Measurements from ENCODE around the gene IRX2. TPM values are rescaled to one million over a fixed set of nuclear protein-coding genes. Genes with fewer than 3 reads are reported as not detected.

The IRX2 gene
- total RNA-seq, 4 donors from 2014 or later: 24.3 to 41.1 (median 32.7) TPM

DNA sequence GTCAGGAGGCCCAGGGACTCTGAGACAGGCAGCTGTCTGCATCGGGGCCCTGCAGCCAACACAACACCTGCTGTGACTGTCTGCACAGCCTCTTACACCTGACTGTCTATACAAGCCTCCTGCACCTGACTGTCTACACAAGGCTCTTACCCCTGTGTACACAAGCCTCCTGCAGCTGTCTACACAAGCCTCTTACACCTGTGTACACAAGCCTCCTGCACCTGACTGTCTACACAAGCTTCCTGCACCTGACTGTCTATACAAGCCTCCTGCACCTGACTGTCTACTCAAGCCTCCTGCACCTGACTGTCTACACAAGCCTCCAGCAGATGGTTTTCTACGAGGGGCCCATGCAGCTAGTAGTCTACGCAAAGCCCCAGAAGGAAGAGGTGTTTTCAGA is 18.6 kb downstream of the IRX2 start:
- no peak for DNase-seq (ENCODE audit: low spot score in 2 of 2)
- Histone ChIP-seq H3K36me3 (no peaks in the 10 kb centered on the region), H3K4me1 (no peaks in the 10 kb centered on the region), H3K27ac (no peak overlapping the region), H3K27me3 (peaks cover 7% of the 10 kb centered on the region), H3K9me3 (no peaks in the 10 kb centered on the region), H3K4me3 (no peak overlapping the region)
- TF ChIP-seq POLR2A (IDR thresholded peaks at IDR 0.05) (no peak), POLR2AphosphoS5 (IDR thresholded peaks at IDR 0.05) (no peak), EP300 (IDR thresholded peaks at IDR 0.05) (no peak)
- TF ChIP-seq, protein P1, sequence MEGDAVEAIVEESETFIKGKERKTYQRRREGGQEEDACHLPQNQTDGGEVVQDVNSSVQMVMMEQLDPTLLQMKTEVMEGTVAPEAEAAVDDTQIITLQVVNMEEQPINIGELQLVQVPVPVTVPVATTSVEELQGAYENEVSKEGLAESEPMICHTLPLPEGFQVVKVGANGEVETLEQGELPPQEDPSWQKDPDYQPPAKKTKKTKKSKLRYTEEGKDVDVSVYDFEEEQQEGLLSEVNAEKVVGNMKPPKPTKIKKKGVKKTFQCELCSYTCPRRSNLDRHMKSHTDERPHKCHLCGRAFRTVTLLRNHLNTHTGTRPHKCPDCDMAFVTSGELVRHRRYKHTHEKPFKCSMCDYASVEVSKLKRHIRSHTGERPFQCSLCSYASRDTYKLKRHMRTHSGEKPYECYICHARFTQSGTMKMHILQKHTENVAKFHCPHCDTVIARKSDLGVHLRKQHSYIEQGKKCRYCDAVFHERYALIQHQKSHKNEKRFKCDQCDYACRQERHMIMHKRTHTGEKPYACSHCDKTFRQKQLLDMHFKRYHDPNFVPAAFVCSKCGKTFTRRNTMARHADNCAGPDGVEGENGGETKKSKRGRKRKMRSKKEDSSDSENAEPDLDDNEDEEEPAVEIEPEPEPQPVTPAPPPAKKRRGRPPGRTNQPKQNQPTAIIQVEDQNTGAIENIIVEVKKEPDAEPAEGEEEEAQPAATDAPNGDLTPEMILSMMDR (IDR thresholded peaks at IDR 0.05): no peak
- WGBS: 87% methylated on average over 3 of the region's 3 CpGs

DNA sequence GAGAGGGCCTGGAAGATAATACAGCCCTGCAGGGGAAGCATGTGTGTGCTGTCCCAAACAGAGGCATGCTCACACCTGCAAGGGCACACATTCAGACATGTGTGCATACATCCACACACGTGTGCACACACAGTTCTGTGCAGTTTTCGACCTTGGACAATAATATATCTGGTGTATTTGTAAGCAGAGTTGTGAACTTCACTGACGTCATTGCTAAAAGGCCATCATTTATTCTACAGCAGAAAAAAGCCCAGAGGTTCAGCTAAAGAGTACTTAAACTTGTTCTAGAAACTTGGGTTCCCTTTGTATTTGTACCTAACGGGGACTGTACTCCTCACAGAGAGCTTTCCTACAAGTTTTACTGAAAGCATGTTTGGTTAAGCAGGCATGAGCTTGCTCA is 19.5 kb downstream of the IRX2 start:
- Histone ChIP-seq H3K9me3 (no peaks in the 10 kb centered on the region), H3K4me1 (no peaks in the 10 kb centered on the region), H3K27ac (no peak overlapping the region), H3K4me3 (no peak overlapping the region), H3K27me3 (no peaks in the 10 kb centered on the region), H3K36me3 (no peaks in the 10 kb centered on the region)
- 90% methylated on average over 4 of the region's 4 CpGs for WGBS
- DNase-seq (ENCODE audit: low spot score in 2 of 2): no peak
- TF ChIP-seq POLR2AphosphoS5 (IDR thresholded peaks at IDR 0.05) (no peak), EP300 (IDR thresholded peaks at IDR 0.05) (no peak), POLR2A (IDR thresholded peaks at IDR 0.05) (no peak)
- TF ChIP-seq, protein P1 (IDR thresholded peaks at IDR 0.05): no peak

DNA sequence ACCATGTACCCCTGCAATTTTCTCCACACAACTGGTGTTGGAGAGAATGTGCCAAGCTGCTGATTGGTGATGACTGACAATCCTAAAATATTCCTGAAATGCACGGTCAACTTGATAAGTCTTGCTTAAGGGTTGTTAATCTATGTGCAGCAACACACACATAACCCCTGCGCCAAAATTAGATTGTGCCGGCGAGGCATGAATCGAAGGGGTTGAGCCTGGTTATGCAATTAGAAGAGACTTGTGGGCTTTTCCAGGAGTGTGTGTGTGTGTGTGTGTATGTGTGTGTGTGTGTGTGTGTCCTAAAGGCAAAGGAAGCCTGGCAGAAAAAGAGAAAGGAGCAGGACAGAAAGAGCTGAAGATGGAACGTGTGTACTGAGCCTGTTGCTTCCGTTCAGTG is 22.3 kb downstream of the IRX2 start:
- no peaks in the 10 kb centered on the region for H3K9me3 ChIP-seq
- H3K4me1 ChIP-seq: no peaks in the 10 kb centered on the region
- H3K27me3 ChIP-seq: no peaks in the 10 kb centered on the region
- H3K27ac ChIP-seq: no peak overlapping the region
- H3K4me3 ChIP-seq: no peak overlapping the region
- DNase-seq (ENCODE audit: low spot score in 2 of 2): no peak
- H3K36me3 ChIP-seq: no peaks in the 10 kb centered on the region
- 71% methylated on average over 7 of the region's 7 CpGs for WGBS
- TF ChIP-seq, protein P1 (IDR thresholded peaks at IDR 0.05): no peak
- TF ChIP-seq POLR2AphosphoS5 (IDR thresholded peaks at IDR 0.05) (no peak), EP300 (IDR thresholded peaks at IDR 0.05) (no peak), POLR2A (IDR thresholded peaks at IDR 0.05) (no peak)

DNA sequence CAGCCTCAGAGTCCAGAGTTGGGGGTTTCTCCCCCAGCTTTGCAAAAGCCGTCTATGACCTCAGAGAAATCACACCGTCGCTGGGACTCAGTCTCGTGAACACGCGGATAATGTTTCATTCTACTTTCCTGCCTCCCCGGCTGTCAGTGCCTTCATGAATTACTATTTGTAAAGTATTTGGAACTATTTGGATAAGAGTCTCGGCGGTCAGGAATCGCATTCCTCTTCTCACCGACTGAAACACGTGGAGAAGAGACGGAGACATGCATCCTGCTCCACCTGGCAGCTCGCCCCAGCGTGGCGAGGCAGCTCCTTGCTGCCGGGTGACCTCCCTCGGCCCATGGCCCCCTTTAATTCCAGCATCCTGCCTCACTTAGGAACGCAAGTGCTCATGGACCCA is 23.9 kb downstream of the IRX2 start:
- DNase-seq (ENCODE audit: low spot score in 2 of 2): no peak
- WGBS: 91% methylated on average over 19 of the region's 19 CpGs

DNA sequence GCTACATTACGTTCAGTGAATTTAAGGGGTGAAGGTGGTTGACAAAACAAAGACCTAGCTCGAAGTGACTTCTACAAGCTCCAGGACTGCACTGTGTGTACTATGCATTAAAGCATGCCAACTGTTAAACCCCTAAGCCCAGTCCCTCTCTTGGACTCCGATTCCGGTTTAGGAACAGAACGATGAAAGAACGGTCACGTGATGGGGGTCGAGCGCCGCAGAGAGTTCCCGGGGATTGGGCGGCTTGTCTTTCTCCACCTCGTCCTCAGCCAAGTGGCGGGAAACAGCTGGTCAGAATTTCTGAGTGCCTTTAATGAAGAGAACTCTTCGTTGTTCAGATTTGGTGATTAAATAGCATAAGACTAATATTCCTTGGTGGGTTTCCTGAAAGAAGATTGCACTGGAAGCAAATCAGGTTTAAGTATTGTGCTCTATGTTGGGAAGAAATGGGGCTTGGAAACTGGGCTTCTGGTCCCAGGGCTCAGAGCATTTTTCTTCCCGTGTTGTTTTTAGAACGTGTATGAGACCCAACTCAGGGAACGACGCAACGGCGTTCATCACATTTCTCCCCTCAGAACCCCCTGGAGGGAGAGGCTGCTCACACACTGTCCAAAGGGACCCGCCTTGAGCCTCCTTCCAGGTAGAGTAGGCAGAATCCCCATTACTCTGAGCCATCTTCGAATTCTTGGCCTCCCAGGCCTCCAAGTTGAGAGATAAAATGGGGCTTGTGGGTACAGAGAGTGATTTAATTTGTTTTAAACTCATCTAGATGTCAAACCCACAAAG is 25.3 kb downstream of the IRX2 start:
- WGBS: 90% methylated on average over 23 of the region's 23 CpGs
- H3K9me3 ChIP-seq: no peaks in the 10 kb centered on the region
- H3K4me3 ChIP-seq: no peak overlapping the region

More for the DNA sequence above, 23.9 kb downstream of the IRX2 start:
- H3K27me3 ChIP-seq: no peaks in the 10 kb centered on the region
- H3K36me3 ChIP-seq: no peaks in the 10 kb centered on the region
- no peaks in the 10 kb centered on the region for H3K9me3 ChIP-seq
- H3K4me3 ChIP-seq: no peak overlapping the region
- TF ChIP-seq POLR2AphosphoS5 (IDR thresholded peaks at IDR 0.05) (no peak), EP300 (IDR thresholded peaks at IDR 0.05) (no peak), POLR2A (IDR thresholded peaks at IDR 0.05) (no peak)
- TF ChIP-seq, protein P1 (IDR thresholded peaks at IDR 0.05): no peak
- no peaks in the 10 kb centered on the region for H3K4me1 ChIP-seq
- no peak overlapping the region for H3K27ac ChIP-seq

More for the DNA sequence above, 25.3 kb downstream of the IRX2 start:
- H3K36me3 ChIP-seq: no peaks in the 10 kb centered on the region
- DNase-seq (ENCODE audit: low spot score in 2 of 2): no peak
- H3K27me3 ChIP-seq: no peaks in the 10 kb centered on the region
- TF ChIP-seq, protein P1 (IDR thresholded peaks at IDR 0.05): no peak
- TF ChIP-seq POLR2AphosphoS5 (IDR thresholded peaks at IDR 0.05) (no peak), EP300 (IDR thresholded peaks at IDR 0.05) (no peak), POLR2A (IDR thresholded peaks at IDR 0.05) (no peak)
- no peaks in the 10 kb centered on the region for H3K4me1 ChIP-seq
- no peak overlapping the region for H3K27ac ChIP-seq

Measured in suprapubic skin (tissue), 4 donors.